PC-9 (cell line): ENCODE measurements around the gene C3orf18.
A peak's percentile ranks its signal among the peaks of the same experiment; 100 is the strongest.

Experiments
- CTCF ChIP-seq: fragments of 200-600 bp; sonication (generic); conservative IDR thresholded peaks from 2 replicates; pipeline ENCODE4 v1.6.1; 2017; ENCODE audit warnings: mixed run types, antibody characterized with exemption, mild to moderate bottlenecking, moderate library complexity
- EZH2 ChIP-seq: fragments of 200-600 bp; sonication (generic); IDR thresholded peaks from 2 replicates; pipeline ENCODE4 v1.8.0; 2017; ENCODE audit warnings: antibody characterized with exemption, low read depth

- TF ChIP-seq CTCF (peak; percentile 78), EZH2 (no peak)
Observed at GRCh38 chr3:50572158-50572557, 4.6 kb upstream of the C3orf18 start.
